H1 (cell line): ENCODE measurements around the gene LCN6. TPM values are rescaled to one million over a fixed set of nuclear protein-coding genes. Genes with fewer than 3 reads are reported as not detected.

Experiments used
- ASH2L ChIP-seq: fragments of 200-600, 300-600 bp; sonication (generic); IDR thresholded peaks from one replicate; pipeline ENCODE4 v1.7.1; 2017; ENCODE audit warnings: low read length
- BACH1 ChIP-seq: IDR thresholded peaks from 2 replicates; pipeline ENCODE4 v1.6.1; 2012; ENCODE audit warnings: low read length, improper control_type of control experiment
- EGR1 ChIP-seq: IDR thresholded peaks from 2 replicates; pipeline ENCODE4 v1.6.1; 2011; ENCODE audit warnings: low read depth, low read length, borderline replicate concordance
- GABPA ChIP-seq: IDR thresholded peaks from 2 replicates; pipeline ENCODE4 v1.6.1; 2011; ENCODE audit warnings: mild to moderate bottlenecking, low read length, moderate library complexity, borderline replicate concordance; ENCODE audit not compliant: insufficient read depth
- GTF2F1 ChIP-seq: IDR thresholded peaks from 2 replicates; pipeline ENCODE4 v1.6.1; 2012; ENCODE audit warnings: low read depth, low read length, improper control_type of control experiment, borderline replicate concordance
- SAP30 ChIP-seq: fragments of 300-600 bp; sonication (generic); IDR thresholded peaks from 2 replicates; pipeline ENCODE4 v1.7.1; 2012; ENCODE audit warnings: low read length, moderate library complexity, mild to moderate bottlenecking, inconsistent platforms; ENCODE audit not compliant: insufficient read depth, insufficient replicate concordance
- SP1 ChIP-seq: IDR thresholded peaks from 2 replicates; pipeline ENCODE4 v1.6.1; 2011; ENCODE audit warnings: low read depth, low read length
- SP4 ChIP-seq: IDR thresholded peaks from 2 replicates; pipeline ENCODE4 v1.6.1; 2012; ENCODE audit warnings: low read length, inconsistent platforms
- SRF ChIP-seq: IDR thresholded peaks from 2 replicates; pipeline ENCODE4 v1.6.1; 2011; ENCODE audit warnings: mild to moderate bottlenecking, low read depth, low read length, moderate library complexity
- polyA plus RNA-seq, 7 experiments: library from polyadenylated mRNA; depleted of rRNA in 3 of 7; stranded (reverse) in 5 of 7; unstranded in 2 of 7; fragments of >200 nt in 5 of 7; fragments of 200-250 nt in 2 of 7; gene quantifications; 1 replicate in 5 of 7; 2 replicates in 1 of 7; 4 replicates in 1 of 7; pipeline versions ENCODE4 v1.2.1 to v1.2.3, GENCODE V29; 2011 to 2013; ENCODE audit warnings: missing spikeins in 2 of 7, mixed read lengths in 2 of 7
- total RNA-seq: library from RNA; stranded (reverse); fragmentation: NEBNext Ultra II Directional; extraction: Animal tissue kit (Norgen Biotek cat#: 25700); gene quantifications from 2 replicates; pipeline ENCODE4 v1.2.1, GENCODE V29; 2021
- TF ChIP-seq, protein P1 (sequence below): IDR thresholded peaks from 2 replicates; pipeline ENCODE4 v1.6.1; 2012; ENCODE audit warnings: low read length, inconsistent platforms

Gene LCN6
- total and polyA plus RNA-seq, 2 of the 8 experiments (the other 6 are each of a cell fraction or from before 2014, with no cell fraction given) = not detected

DNA sequence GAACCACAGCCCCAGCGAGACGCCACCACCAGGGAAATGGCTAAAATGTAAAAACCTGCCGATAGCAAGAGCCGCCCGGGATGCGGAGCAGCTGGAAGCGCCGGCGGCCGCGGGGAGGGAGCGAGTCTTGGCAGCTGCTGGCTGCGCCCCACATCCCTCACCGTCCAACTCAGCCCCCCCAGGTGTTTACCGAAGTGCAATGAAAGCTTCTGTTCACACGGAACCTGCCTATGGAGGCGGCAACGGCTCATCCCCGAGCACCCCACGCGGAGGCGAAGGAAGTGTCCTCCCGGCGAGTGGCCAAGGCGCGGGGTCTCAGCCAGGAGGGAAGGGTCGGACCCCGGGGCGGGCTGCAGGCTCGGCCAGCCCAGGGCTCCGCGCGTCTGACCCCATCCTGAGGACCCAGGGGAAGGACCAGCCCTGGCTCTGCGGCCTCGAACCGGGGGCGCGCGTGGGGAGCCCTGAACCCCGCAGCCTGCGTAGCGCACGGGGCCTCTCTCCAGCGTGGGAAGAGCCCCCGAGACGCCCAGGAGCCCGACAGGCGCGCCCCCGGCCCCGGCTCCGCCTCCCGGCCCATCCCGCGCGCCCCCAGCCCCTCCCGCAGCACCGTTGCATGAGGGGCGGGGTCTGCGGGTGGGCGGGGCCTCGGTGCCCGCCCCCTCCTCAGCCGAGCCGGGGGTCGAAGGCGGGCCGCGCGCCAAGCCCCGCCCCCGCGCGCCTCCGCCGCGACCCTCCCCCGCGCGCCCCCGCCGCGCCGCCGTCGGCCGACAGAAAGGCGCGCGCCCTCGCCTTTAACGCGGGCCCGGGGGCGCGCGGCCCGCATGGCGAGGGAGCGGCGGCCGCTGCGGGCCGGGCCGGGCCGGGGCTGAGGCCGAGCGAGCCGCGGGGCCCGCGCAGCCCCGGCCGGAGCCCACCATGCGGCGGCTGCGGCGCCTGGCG lies 36.3 kb downstream of the LCN6 start, which contains the start of gene DIPK1B (continued):
- TF ChIP-seq, protein P1, sequence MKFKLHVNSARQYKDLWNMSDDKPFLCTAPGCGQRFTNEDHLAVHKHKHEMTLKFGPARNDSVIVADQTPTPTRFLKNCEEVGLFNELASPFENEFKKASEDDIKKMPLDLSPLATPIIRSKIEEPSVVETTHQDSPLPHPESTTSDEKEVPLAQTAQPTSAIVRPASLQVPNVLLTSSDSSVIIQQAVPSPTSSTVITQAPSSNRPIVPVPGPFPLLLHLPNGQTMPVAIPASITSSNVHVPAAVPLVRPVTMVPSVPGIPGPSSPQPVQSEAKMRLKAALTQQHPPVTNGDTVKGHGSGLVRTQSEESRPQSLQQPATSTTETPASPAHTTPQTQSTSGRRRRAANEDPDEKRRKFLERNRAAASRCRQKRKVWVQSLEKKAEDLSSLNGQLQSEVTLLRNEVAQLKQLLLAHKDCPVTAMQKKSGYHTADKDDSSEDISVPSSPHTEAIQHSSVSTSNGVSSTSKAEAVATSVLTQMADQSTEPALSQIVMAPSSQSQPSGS = no peak
- TF ChIP-seq GABPA (no peak), BACH1 (peak; percentile 38; the same call in 1 of the 2 replicates), SP1 (peak; percentile 12; the same call in 1 of the 2 replicates), EGR1 (no peak), GTF2F1 (no peak), SAP30 (no peak), SRF (no peak), ASH2L (peak; percentile 73), SP4 (peak; percentile 71; the same call in 1 of the 2 replicates)
